GM18520 (cell line): ENCODE results near the gene LONP2.
"Not testable (repeated sequence)": the region's sequence is repeated elsewhere in the genome, so short reads cannot be mapped to it uniquely, and the experiment has no call there.

Experiments
- ATAC-seq: cut with Tn5 transposase; IDR thresholded peaks from one replicate; pipeline ENCODE4 v1.9.1; 2021; ENCODE audit not compliant: unreplicated experiment

The LONP2 gene

DNA sequence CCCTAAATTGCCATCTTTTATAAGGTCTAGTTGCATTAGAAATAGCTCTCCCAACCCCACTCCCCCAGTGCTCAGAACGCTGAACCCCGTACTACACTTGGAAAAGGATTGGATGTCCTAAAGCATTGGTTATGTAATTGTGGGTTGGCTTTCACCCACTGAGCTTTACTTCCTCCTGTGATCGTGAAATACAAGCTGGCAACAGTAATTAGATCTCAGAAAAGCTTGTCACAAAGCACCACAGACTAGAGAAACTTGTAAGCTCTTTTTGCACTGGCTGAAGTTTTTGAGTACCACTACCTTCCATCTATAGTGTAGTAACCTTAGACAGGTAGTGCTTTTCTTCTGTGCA lies 86.7 kb downstream of the LONP2 start:
- ATAC-seq, result no peak

DNA sequence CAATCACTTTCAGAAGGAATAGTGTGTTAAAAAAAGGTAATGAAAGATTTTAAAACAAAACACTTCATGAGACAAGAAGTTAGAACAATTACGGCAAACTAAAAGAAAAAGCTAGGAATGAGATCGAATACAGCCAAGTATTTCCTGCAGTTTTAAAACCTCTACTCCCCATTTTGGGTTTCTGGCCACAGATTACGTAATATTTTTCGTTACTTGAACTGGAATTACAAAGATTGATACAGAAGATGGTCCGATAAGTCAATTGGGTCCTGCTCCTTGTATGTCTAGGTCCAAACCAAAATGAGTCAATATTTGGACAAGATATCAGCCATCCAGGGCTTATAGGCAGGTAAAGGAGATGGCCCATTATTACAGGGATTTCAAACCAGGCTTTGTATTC lies 88.9 kb downstream of the LONP2 start:
- no peak for ATAC-seq

DNA sequence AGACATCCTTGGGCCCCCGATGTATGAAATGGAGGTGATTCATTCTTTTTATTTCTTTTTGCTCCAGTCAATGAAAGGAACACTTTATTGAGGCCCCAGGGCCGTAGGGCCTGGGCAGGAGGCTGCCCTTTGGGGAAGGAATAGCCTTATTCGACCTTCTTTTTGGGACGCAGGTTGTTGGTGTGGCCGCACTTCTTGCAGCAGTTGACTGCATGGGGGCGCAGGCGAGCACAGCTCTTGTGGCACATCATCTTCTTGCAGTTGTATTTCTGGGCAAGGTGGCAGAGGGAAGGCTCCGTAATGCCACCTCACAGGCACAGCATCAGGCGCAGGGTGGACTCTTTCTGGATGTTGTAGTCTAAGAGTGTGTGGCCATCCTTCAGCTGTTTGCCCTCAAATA lies 90.2 kb downstream of the LONP2 start:
- no peak for ATAC-seq

DNA sequence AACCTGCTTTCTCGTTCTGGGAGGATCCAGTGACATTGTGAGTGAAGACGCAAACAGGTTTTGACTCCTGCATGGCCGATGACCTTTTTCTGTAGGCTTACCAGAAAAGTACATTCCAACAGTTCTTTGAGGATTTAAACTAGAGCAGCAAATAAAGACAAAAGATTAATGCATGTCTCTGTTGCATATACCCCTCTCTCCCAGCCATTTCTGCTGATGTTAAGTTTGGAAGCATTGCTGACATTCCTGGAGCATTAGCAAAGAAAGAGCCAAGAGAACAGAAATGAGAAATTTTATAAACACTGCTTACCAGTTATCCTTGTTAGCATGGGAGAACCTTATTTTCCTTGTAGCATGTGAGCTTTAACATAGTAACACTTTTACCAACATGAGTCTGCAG lies 91.9 kb downstream of the LONP2 start:
- no peak for ATAC-seq

DNA sequence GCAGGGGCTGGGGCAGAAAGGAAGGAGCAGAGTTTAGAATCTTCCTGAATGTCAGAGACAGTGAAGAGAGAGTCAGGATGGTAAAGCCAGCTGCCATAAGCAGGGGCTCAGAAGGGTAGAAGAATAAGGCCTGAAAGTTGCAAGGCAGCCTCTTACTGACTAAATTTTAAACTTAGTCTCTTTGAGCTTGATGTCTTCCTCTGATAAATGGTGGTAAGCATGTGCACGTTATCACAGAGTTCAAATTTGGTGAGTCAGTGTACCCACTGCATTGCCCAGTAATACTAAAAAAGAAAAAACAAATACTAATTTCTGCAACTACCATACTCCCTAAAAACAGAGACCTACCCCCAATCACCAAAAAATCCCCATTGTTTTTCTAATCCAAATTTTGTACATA lies 96.0 kb downstream of the LONP2 start:
- ATAC-seq, result no peak

DNA sequence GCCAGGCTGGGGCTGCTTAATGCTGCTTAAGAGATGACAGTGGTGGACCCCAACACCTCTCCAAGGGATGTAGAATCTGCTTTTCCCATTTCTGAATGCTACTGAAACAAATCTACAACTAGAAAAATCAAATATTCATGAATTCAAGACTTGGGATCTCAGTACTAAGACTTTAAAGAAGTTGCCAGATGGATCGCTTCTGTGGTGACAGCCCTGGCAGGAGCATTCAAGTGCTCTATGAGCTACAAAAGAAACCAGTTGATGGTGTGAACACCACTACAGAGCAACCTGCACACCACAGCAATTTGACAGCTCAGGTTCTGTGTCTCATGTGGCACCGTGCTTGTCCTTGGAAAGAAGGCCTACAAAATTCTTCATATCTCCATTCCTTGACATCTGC lies 98.5 kb downstream of the LONP2 start:
- ATAC-seq, result no peak

DNA sequence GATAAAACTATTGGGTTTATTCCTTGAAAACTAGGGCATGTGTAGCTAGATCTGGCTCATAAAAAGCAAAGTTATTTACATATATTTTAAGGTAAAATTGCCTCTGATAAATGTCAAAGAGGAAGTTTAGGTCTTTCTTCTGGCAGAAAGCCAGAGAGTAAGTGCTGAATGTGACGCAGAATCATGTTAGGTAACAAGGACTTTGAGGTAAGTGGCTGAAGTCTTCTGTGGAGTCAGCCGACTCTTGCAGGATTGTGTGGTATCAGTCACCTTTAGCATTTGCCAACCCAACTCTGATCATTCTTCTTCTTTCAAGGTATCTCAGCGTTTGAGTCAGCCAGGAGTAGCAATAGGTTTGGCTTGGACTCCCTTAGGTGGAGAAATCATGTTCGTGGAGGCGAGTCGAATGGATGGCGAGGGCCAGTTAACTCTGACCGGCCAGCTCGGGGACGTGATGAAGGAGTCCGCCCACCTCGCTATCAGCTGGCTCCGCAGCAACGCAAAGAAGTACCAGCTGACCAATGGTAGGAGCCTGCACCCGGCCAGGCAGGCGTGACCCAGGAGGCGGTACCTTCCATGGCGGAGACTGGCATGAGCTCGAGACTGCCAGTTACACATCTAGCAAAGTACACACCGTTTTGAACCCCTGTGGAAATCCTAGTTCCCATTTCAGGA lies 103.2 kb downstream of the LONP2 start:
- ATAC-seq, result no peak

DNA sequence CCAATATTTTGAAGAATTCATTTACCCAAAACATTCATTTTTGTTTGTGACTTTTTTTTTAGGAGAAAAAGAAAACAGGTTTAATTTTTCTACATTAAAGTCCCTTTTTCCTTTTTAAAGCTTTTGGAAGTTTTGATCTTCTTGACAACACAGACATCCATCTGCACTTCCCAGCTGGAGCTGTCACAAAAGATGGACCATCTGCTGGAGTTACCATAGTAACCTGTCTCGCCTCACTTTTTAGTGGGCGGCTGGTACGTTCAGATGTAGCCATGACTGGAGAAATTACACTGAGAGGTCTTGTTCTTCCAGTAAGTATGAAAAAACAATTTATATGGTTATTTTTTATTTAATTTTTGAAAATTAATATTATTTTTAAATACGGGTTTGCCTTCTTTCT lies 103.9 kb downstream of the LONP2 start:
- no peak for ATAC-seq

DNA sequence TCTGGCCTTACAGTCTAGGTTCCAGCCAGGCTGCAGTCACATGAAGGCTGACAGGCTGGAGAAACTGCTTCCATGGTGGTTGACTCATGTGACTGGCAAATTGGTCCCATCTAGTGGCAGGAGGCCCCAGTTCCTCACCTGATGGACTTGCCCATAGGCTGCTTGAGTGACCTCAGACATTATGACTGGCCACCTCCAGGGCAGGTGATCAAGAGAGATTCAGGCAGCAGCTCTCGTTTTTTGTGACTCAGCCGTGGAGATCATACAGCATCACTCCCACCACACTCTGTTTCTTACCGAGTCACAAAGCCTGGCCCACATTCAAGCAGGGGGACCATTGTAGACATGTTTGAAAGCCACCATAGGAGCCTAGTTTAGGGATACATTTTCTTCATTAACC lies 106.6 kb downstream of the LONP2 start:
- ATAC-seq, result no peak

DNA sequence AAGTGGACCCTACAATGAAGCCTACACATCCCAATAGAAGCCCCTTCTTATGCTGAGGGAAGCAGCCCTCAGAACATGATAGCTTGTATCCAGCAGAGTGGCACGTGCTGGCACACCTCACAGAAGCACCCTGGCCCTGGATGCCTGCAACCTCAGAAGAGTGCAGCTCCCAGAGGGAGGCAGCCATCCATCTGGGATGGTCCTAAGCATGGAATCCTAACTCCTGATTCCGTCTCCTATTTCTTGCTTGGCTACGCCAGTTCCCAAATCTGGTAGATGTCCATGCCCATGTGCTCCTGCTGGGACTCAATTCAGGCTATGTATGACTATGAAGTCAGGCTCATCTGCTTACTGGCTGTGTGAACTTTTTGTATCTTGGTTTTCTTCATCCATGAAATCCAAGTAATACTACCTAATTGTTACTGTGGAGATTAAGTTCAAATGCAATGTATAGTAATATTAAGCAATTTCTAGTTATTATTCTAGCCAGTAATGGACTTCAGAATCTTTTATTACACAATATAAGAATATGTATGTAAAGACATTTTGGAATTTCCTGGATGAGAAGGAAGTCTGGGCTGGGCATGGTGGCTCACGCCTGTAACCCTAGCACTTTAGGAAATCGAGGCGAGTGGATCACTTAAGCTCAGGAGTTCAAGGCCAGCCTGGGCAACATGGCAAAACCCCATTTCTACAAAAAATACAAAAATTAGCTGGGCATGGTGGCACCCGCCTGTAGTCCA lies 108.7 kb downstream of the LONP2 start:
- ATAC-seq, result no peak

DNA sequence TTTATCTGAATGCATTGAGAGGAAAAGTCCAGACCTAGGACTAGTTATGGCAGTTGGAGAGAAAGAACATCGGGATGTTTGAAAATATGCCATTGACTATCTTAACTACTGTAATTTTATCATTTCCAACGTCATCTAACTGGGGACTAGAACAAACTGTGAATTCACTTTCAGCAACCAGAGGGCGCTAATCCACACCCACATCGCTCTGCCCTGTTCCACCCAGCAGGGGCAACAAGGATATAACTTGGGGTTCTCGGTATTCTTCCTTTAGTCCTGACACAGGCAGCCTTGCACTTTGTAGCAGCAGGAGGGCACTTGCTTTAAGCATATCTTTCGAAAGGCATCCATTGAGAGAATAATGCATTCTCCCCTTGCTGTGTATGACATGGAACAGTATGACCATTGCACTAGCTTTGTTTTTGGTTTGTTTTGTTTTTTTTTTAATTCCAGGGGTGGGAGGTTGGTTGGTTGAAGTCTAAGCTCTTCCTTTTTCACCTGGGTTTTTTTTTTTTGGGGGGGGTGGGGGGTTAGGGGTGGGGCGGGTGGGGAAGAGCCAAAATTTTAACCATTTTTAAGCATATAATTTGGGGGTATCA lies 109.6 kb downstream of the LONP2 start:
- ATAC-seq, result peak; percentile 47

DNA sequence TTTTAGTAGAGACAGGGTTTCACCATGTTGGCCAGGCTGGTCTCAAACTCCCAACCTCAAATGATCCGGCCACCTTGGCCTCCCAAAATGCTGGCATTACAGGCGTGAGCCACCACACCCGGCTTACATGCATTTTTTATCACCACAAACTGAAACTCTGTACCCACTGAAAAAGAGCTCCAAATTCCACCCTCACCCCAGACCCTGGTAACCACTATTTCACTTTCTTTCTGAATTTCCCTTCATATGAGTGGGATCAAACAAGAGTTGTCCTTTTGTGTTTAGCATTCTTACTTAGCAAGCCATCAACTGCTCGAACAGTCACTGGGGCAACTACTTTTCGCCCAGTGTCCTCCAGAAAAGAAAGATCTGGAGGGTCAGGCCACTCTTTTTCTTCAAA lies 110.3 kb downstream of the LONP2 start:
- not testable (repeated sequence) for ATAC-seq

DNA sequence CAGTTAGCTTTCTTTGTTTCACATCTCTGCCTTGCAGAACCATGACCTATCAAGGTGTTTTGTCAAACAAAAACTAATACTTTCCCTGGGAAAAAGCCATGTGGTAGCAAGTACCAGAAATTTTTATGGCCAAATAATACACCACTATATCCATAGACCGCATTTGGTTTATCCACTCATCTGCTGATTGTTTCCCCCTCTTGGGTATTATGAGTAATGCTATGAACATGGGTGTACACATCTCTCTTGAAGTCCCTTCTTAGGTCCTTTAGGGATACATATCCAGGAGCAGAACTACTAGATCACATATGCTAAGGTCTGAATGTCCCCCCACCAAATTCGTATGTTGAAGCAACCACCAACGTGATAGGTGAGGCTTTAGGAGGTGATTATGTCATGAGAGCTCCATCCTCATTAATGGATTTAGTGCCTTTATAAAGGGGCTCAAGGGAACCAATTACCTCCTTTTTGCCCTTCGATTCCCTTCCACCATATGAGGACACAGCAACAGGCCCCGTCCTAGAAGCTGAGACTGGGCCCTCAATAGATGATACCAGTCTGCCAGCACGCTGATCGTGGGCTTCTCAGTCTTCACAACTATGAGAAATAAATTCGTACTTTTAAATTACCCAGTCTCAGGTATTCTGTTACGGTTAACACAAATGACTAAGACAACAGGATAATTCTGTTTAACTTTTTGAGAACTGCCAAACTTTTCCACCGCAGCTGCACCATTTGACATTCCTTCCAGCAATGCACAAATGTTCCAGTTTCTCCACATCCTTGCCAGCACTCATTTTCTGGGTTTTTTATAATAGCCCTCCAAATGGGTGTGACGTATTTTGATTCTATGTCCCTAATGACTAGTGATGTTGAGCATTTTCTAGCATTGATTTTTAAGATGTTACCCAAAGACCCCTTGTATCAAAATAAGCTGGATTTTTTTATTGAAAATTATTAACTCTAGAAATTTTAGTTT lies 111.1 kb downstream of the LONP2 start:
- ATAC-seq, result no peak

DNA sequence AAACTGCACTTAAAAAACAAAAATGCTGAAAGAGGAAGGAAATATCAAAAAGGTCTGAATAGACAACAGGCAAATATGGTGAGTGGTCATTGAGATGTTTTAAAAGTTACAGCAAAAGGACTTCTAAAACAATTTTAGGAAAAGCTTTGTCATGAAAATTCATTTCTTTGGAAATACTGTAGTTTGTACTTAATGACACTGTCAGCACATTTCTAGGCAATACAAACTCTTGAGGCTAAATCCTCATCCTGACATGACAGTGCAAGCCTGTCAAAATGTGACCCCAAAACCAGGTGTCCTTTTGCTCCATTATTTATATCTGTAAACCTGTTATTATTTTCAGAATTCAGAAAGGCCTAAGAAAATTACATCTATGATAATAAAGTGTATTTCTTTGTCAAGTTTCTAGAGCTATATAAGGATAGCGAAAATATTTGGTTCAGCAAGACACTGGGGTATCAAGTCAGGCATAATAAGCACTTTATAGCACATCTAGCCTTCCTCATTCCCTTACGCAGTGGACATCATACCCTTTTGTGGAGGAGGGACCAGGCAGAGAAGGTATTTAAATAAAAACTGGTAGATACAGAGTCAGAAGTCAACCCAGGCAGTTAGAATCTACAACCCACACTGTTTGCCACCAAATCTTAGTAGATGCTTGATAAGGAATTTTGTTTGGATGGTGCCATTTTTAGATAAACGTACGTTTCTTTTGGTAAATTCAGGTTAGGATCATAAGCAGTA lies 112.7 kb downstream of the LONP2 start:
- ATAC-seq, result no peak

DNA sequence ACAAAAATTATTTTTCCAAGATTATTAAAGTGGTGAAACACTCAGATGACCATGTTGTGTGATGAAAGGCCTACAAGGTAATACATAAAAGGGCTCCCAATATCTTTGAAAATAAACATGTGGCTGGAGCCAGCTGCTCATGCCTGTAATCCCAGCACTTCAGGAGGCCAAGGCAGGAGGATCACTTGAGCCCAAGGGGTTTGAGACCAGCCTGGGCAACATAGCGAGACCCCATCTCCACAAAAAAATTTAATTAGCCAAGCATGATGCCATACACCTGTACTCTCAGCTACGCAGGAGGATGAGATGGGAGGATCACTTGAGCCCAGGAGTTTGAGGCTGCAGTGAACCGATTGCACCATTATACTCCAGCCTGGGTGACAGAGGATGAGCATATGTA lies 114.3 kb downstream of the LONP2 start:
- no peak for ATAC-seq

DNA sequence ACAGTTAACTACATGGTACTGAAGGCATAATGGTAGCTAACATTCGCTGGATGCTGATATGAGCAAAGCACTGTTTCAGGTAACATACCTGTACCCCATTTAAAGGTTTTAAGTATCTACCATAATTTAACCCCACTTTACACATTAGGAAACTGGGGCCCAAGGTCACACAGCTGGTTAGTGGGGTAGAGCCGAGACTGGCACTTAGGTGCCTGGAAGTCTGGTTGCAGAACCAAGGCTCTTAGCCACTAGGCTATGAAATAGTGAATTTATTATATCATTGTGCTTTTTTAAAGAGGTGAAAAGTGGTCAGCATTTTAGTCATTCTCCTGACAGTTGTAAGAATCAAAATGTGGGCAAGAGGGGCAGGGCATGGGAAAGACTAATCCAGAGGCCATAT lies 115.9 kb downstream of the LONP2 start:
- no peak for ATAC-seq

DNA sequence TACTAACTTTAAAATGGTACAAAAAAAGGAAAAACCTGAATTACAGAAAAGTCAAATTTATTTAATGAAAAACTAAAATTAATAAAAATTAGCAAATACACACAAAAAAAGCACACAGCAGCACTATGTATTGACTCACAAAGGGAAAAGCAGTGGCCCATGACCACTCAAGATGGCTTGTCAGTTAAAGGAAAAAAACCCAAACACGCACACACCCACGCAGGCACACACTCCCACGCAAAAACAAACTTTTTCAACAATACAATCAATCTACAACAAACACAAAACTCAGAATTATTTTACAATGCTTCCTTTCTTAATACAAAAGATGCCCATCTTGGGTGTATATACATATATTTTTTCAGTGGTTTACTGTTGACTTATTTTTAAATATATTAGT lies 116.9 kb downstream of the LONP2 start:
- no peak for ATAC-seq

DNA sequence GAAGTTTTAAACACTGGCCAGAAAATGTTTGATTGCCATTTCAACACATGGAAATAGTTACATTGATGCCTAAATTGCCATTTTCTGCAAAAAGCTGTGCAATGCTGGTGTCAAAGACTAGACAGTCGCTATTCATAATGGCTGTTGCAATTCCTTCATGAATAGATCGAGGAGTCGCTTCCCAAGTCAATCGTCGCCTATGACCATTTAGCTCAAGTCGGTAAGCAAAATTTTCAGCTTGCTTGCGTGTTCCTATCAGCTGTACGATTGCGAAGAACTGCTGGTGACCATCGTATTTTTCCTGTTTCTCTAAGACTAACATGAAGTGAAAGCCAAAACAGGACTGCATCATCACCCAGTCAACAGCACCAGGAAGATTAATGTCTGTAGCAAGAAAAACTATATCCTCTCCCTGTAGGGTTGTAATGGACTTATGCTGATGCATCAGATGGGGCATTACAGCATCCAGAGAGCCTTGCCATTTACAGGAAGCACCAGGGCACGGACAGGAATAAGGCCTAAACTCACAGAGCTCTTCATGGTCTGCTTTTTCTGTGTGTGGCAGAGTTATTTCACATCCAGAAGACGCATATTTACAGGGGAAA lies 117.5 kb downstream of the LONP2 start:
- ATAC-seq, result no peak

DNA sequence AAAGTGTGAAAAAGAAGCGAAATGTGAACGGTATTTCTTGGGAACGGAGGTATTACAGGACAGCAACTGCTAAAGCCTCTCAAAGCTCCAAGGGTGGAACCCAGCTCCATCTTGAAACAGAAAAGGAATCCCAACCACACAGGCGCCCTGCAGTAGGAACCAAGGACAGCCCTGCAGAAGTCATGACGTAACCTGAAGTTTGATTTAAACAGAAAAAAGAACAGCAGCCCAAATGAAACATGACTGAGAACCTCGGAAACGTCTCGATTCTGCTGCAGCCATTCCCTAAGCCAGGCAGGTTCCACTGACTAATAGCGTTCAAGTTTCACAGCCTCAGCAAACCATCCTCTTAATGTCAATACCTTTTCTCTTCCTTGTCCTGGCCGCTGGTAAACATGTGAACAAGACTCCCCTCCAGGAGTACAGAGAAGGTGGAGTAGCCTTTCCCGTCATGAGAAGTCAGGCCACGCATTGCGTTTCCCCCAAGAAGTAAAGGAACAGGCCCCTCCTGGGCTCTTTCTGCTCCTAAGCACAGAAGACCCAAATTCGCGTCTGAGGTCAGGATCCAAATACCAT lies 121.0 kb downstream of the LONP2 start:
- ATAC-seq, result no peak

DNA sequence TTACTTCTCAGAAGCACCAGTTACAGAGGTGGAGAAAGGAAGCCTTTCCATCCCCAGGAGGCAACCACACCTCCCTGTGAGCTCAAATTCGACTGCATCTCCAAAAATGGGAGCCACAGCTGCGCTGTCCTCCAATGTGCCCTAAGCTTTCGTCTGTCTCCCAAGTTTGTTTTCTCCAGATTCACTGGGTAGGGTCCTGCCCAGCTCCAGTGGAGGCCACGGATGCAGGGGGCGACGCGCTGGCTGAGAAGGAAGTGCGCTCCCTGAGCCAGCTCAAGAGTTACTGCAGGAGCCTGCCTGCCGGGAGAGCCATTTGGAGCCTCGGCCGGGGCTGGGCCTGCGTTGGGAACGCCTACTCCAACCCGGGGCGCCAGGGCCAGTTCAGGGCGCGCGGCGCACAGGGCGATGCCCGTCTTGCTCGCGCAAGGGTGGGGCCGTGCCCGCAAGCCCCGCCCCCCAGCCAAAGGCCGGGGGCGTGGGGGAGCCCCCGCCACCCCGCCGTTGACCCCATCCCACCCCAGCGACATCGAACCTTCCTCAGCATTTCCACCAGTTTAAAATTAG lies 121.6 kb downstream of the LONP2 start:
- ATAC-seq, result peak; percentile 87
